ENCODE results near the gene CDKN1A.
"Not testable (repeated sequence)": the region's sequence is repeated elsewhere in the genome, so short reads cannot be mapped to it uniquely, and the experiment has no call there.

CDKN1A gene

GRCh38 chr6:36699348-36699747, 20.8 kb downstream of the CDKN1A start:
- no peak for DNase-seq

- no peak for DNase-seq
Observed at GRCh38 chr6:36700071-36700812, 21.7 kb downstream of the CDKN1A start.

- no peak for DNase-seq
Observed at GRCh38 chr6:36700831-36701230, 22.3 kb downstream of the CDKN1A start.

DNA sequence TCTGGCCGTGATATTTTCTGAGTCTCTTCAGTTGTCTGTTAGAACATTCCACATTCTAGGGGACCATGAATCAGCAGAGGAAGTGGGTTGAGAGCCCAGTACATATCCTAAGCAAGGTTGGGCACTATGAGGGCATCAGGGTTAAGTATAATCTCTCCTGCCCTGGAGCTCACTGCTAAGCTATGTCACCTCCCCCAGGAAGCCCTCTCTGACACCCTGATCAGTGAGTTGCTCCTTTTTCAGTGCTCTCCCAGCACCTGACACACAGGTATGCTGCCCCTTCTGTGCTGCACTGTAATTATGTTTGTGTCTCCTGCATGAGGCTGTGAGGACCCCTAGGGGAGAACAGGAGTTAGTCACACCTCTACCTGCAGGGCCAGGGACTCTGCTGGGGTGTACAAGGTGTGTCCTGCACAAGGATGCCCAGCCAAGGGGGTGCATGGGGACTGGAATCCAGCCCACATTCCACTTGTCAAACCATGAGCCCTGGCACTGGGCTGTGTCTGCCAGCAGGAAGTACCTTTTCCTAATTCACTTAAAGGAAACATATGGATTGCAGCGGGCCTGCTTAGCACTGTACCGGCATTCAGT, 23.0 kb downstream of the CDKN1A start:
- no peak for DNase-seq

- DNase-seq: no peak
Observed at GRCh38 chr6:36702656-36703055, 24.1 kb downstream of the CDKN1A start.

- DNase-seq: no peak
Observed at GRCh38 chr6:36703081-36703606, 24.6 kb downstream of the CDKN1A start.

DNA sequence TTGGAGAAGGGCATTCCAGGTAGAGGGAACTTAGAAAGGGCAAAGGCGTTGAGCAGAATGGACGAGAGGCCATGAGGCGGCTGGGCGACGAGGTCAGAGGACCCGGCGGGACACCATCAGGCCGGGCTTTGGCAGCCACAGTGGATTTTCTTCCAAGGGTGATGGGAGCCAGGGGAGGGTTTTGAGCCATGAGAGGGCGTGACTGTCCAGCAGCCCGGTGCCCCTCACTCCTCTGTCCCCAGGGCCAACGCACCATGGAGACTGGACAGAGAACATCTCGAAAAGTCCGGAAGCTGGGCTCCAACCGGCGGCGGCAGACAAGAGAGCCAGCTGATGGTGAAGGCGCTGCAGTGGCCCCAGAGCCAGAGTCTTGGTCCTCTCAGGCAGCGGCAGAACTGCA, 25.5 kb downstream of the CDKN1A start:
- no peak for DNase-seq

DNA sequence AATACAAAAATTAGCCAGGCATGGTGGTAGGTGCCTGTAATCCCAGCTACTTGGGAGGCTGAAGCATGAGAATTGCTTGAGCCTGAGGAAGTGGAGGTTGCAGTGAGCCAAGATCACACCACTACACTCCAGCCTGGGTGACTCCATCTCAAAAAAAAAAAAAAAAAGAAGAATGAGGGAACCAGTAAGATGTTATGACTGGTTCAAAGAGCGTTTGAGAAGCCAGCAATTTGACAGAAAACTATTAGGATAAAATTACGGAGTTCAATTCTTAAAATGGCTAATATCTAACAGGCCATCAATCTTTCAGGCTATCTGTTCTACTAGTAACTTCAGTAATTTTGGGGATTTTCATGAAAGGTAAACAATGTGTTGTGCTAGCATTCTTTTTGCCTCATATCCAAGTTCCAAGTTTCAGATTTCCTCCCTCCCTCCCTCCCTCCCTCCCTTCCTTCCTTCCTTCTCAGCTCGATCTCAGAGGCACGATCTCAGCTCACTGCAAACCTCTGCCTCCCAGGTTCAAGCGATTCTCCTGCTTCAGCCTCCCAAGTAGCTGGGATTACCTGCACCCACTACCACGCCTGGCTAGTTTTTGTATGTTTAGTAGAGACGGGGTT, 26.6 kb downstream of the CDKN1A start:
- not testable (repeated sequence) for DNase-seq

- DNase-seq: no peak
Observed at GRCh38 chr6:36706339-36706738, 27.8 kb downstream of the CDKN1A start.

DNA sequence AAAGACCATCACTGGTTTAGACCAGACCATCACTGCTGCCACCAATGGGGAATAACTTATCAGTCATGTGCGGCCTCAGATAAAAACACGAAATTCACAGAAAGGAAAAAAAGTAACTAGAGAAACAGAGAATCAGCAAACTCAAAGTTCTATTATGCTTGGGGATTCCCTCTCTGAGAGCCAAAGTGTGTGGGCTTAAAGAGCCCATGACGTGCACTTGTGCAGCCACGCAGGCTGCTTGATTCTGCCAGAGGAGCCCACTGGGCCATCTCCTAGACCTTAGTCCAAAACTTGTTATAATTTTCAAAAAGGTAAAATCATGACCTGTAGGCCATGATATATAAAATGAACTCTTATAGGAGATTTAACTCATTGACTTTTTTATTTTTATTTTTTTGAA, 34.3 kb downstream of the CDKN1A start:
- no peak for DNase-seq

DNA sequence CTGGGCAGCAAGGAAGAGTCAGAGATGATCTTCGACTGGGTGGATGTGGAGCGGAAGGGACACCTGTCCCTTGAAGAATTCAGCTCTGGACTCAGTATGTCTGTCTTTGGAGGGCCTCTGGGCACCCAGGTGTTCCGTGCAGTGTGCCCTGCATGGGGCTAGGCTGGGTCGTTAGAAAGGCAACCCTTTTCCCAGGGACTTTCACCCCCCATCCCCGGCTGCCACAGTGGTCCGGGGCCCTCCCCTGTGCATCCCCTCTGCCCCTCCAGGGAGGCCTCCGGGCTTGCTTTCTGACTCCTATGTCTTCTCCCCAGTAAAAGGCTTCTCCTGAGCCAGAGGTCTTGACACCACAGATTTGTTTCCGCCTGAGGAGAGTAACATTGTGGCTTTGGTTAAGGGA, 35.3 kb downstream of the CDKN1A start:
- DNase-seq: no peak

- no peak for DNase-seq
Observed at GRCh38 chr6:36714511-36714910, 36.0 kb downstream of the CDKN1A start.

DNA sequence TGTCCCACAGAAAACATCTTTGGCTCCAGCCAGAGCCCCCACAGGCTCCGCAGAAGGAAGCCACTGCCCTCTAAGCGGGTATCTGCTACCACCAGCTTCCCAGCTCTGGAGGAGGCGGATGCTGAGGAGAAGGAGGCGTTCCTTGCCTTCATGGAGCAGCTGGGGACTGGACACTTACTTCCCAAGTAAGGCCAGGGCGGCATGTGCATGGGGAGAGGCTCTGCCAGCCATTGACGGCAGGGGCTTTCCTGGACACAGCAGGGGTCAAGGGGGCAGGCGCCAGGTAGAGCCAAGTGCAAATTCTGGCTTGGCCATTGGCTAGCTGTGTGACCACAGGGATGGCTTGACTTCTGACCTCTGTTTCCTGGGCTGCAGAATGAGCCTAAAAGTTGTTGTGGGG, 37.0 kb downstream of the CDKN1A start:
- no peak for DNase-seq

DNA sequence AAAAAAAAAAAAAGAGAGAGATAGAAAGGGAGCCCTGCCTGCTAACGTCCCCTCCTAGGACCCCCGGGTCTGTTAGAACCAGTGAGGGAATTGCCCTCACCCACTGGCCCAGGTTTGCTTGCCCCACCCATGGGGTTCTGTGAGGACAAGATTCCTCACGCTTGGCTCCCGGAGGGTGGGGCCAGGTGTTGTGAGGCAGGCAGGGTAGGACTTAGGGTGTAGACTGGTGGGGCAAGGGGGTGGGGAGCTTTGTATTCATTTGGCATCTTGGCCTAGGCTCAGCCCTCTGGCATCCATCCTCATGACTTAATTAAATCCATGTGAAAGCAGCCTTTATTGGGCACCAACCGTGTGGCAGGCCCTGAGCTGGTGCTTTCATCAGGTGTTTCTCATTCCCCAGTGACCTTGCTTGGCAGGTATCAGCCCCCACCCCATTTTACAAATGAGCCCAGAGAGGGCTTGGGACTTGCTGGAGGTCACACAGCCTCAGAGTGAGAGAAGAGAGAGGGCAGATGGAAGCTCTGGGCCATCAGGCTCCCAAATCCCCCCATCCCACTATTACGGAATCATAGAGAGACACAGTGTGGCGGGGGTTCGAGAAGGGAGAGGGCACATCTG, 38.1 kb downstream of the CDKN1A start:
- no peak for DNase-seq

- DNase-seq: no peak
Observed at GRCh38 chr6:36717231-36717825, 38.8 kb downstream of the CDKN1A start.

- no peak for DNase-seq
Observed at GRCh38 chr6:36717871-36718540, 39.5 kb downstream of the CDKN1A start.

- DNase-seq: no peak
Observed at GRCh38 chr6:36718560-36718959, 40.0 kb downstream of the CDKN1A start.

- no peak for DNase-seq
Observed at GRCh38 chr6:36719126-36719525, 40.6 kb downstream of the CDKN1A start.

DNA sequence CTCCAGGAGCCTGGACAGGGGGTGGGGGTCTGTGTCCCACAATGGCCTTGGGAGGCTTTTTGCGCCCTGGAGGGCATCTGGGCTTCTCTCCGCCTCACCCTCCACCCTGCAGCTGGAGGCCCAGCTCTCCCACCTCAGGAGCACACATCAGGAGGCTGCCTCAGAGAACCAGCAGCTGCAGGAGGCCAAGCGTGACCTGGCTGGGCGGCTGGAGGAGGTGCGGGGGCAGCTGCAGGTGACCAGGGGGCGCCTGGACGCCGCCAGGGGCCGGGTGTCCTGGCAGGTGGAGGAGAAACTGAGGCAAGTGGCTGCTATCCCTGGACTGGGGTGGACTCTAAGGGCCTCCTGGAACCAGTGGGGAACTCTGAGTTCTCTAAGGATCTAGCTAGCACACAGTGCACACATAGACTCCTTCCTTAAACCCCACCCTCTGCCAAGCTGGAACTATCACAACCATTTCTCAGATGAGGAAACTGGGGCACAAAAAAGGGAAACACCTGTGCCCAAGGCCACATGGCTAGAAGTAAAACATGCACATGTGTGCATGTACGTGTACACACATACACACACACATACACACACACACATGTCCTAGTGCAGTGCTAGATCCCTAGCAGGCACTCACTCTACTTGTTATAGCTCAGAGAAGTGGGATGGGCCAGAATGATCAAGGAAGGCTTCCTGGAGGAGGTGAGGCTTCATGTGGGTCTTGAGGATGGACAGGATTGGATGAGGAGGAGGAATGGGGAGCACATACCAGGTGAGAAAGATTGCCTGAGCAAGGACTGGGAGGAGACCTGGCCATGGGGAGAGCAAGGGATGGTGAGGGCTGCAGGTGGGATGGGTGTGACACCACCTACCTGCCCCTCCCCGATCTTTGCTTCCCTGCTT, 42.0 kb downstream of the CDKN1A start:
- DNase-seq: no peak

DNA sequence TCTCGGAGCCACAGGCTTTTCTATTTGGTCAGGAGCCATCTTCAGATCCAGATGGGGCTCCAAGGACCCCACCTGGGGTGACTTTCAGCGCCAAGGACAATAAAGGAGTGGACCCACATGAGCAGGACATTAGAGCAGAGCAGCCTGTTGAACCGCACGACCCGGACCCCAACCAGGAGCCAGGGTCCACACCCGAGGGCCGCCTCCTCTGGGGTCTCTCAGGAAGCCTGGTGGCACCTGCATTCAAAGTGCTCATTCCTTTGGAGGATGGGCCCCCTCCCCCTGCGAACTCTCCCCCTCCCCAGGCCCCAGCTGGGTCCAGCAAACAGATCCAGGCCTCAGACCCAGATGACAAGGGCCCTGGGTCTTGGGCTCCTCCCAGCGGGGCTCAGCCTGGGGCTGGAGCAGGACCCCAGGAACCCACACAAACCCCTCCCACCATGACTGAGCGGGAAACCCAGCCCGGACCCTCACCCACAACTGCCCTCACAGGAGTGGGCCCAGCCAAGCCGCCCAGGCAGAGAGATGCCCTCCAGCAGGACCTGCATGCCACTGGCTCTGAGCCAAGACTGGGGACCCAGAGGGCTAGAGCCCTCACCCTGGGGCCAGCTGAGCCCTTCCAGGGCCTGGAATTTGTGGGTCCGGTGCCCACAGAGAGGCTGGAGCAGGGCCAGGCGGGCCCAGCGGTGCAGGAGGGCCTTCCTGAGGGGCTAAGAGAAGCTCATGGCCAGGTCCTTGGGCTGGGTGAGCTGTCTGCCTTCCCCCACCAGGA, 43.0 kb downstream of the CDKN1A start:
- DNase-seq: no peak

GRCh38 chr6:36722365-36722764, 43.9 kb downstream of the CDKN1A start:
- no peak for DNase-seq
